Activated effector memory CD4-positive, alpha-beta T cell treated with Interleukin-2 at 50 U/mL for 16 hours (primary cell): ENCODE measurements around the gene CCDC85A.

Experiments
- DNase-seq: peaks from one replicate; pipeline ENCODE4 v3.0.0-alpha.2; 2020

CCDC85A gene

GRCh38 chr2:56244911-56245530 is 61.2 kb downstream of the CCDC85A start:
- DNase-seq, result no peak

DNA sequence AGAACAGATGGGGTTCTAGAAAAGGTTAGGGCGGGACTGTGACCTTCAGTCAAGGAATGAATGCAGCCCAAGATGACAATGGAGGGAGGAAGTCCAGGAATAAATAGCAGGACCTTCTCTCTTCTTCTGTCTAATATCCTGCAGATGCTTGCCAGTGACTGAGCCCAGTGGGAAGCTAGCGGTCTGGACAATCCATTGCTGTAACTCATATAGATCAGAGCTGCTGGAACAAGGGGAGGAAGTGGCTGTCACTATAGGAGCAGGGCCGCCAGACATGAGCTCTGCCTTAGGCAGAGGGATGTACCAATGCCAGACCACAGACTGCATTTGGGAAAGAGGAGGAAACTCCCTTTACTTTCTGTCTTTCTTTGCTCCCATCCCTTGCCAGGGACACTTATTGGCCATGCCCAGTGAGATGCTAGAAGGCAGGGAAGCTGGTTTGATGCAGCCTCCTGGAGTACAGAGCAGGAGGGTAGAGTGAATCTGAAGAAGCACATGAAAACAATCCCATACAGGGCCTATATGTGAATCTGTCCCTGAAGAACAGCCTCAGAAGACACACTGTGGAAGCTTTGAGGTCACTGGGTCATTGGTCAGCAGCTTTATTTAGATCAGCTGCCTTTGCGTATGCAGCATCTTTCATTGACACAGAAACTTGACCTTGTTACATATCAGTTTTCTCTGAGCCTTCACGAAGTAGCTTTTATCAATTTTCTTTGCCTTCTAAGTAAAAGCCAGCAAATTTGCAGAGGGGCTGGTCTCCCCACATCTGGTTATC is 65.4 kb downstream of the CCDC85A start:
- no peak for DNase-seq

DNA sequence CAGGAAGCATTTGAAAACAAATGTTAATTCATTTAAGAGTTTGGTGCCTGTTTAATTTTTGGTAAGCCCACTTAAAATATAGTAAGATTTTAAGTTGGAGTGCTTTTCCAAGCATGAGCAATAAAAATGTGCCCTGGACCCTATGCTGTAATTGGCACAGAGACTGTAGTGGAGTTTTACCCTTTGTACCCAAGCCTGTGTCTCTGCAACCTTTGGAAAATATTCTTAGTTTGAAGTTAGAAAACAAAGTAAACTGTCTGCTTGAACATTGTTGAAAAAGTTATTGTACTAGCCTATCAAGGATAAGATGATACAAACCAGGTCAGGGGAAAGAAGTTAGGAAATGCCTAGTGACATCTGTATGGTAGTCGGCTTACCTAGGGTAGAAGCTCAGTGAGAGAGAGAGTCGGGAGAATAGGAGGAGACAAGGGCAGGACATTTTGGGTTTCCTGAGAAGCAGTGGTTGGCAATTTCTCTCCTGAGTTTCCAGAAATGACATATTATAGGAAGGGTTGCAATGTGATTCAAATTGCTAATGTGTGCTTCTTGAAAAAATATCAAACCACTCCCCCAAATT is 66.5 kb downstream of the CCDC85A start:
- no peak for DNase-seq

DNA sequence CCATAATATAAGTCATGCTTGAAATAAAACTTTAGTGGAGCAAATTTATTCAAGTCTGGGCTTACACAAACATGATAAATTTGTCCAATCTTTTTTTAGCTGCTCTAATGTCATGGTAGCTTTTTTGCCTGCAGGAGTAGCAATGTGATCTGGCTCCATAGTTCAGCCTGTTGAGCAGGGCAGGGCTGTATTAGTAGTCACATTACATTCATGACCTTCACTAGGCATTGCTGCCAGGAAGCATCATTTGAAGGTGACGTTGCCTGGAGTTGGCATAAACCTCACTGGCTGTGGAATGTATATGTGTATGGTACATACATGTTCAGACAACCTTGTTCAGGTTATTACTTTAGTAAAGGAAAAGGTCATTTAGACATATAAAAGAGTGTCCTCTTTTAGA is 76.6 kb downstream of the CCDC85A start:
- DNase-seq, result no peak

DNA sequence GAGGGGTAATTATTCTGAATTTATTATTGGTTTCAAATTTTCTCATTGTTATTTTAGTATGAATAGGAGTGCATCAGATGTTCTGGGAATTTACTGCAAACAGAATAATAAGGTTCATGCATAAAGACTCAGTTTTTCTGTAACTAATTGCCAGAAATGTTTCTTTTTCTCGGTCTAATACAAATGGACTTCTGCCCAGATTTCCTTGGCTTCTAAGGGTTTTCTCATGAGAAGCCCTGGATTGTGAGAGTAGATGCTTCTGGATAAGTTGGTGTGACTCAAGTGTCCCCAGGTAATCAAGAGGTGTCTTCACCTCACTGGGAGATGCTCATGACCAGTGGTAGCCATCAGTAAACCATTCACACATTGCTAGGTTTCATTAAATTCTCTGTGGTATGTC is 78.5 kb downstream of the CCDC85A start:
- no peak for DNase-seq

GRCh38 chr2:56263876-56264275 is 80.1 kb downstream of the CCDC85A start:
- DNase-seq, result no peak

GRCh38 chr2:56266761-56267414 is 83.1 kb downstream of the CCDC85A start:
- DNase-seq, result no peak

- no peak for DNase-seq
Observed at GRCh38 chr2:56267415-56267788, 83.6 kb downstream of the CCDC85A start.

DNA sequence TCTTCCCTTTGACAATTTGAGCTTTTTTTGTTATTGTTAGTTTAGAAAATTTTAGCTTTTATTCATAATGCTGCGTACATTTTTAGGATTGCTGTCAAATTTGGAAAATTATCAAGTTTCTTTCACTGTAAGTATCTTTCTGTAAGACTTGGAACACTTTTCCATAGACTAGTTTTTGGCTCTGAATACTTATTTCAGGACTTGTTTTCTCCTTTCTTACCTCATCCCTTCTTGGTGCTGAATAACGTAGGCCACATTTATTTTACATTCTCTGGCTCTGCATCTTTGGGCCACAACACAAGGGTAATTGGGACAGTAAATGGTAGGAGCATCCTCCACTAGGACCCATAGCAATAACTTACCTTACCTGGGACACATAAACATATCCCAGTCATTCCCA is 85.1 kb downstream of the CCDC85A start:
- no peak for DNase-seq

DNA sequence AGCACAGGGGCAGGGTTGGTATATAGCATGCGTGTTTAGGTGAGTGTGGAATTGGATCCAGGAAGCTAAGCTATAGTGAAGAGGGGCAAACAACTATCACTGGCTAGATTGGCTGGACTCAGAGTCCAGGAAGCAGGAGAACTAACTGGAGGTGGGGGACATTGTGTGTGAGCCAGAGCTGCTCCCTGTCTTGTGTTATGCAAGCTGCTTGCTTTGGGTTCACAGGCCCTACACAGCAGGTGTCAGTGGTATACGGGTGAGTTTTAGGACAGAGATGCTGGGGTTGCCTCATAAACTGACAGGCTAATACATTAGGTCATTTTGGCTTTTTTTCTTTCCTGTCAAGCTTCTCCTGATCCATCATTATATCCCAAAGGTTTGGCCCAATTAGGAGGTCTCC is 87.5 kb downstream of the CCDC85A start:
- DNase-seq, result no peak

DNA sequence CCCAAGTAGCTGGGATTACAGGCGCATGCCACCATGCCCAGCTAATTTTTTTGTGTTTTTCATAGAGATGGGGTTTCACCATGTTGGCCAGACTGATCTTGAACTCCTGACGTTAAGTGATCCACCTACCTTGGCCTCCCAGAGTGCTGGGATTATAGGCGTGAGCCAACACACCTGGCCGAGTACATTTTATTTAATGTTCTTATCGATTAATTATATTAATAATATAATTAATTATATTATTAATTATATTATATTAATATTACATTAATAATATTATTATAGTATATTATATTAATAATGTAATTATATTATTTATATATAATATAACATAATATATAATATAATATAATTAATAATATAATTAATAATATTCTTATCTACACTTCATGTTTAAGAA is 101.4 kb downstream of the CCDC85A start:
- DNase-seq, result no peak

DNA sequence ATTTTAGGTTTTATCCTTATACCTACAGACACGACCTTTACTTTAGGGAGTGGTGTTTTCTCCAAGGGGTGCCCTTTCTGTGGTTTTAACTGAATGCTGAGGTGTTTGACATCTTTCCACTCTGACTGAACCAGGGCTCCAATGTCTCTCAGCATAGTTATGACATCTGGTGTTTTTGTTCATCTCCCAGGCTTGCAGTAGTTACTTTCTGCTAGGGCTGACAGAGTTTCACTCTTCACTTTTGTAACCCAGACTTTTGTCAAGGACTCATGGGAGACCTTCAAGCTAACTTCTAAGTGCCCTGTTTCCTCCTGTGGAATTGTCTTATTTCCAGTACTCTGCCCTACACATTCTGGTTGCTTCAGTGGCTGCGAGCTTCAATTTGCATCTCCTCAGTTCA is 103.1 kb downstream of the CCDC85A start:
- DNase-seq, result no peak

GRCh38 chr2:56287508-56287907 is 103.7 kb downstream of the CCDC85A start:
- DNase-seq, result no peak

GRCh38 chr2:56287974-56288373 is 104.2 kb downstream of the CCDC85A start:
- DNase-seq, result no peak

GRCh38 chr2:56288838-56289580 is 105.2 kb downstream of the CCDC85A start:
- no peak for DNase-seq

- no peak for DNase-seq
Observed at GRCh38 chr2:56291711-56292110, 107.9 kb downstream of the CCDC85A start.

- DNase-seq, result no peak
Observed at GRCh38 chr2:56292951-56293350, 109.2 kb downstream of the CCDC85A start.

DNA sequence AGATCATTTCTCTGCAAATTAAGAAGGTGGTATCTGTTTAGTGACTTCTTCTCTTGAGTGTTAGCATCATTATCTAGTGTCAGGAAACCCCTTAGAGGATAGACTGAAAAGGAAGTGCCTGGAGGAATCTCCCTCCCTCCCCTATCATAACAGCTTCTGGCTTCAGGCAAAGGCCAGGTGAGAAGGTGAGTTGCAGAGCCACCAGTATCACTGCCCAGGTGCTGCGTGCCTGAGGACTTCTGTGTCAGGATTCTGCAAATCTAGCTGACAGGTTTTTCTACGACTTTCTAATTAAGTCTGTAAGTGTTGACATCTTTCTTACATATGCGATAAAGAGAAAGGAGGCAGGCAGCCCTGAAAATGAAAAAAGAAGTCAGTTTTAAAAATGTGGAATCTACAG is 111.9 kb downstream of the CCDC85A start:
- DNase-seq, result no peak

- no peak for DNase-seq
Observed at GRCh38 chr2:56297671-56298070, 113.9 kb downstream of the CCDC85A start.

GRCh38 chr2:56299171-56299691 is 115.4 kb downstream of the CCDC85A start:
- DNase-seq, result no peak

DNA sequence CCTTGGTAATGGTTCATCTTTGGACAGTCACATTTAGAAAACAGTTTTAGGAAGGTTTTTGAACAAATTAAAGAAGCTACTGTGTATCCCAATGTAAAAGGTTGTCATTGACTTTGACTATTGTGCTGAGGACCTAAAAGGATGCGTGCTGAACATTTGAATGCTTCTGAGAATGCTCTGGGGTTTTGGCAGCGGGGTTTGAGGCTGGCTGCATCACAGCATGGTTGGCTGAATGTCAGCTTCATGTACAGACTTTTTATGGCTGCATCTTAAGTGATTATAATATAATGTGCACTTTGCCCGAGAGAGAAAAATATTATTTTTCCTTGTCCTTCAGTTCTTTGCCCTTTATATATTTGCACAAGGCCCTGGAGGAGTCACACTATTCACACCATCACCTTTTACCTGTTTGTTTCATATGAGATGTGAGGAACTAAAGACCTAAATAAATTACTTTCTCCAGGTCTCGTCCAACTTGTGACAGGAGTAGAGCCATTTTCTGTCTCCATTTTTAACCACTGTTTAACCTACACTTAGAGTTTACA is 125.9 kb downstream of the CCDC85A start:
- no peak for DNase-seq

DNA sequence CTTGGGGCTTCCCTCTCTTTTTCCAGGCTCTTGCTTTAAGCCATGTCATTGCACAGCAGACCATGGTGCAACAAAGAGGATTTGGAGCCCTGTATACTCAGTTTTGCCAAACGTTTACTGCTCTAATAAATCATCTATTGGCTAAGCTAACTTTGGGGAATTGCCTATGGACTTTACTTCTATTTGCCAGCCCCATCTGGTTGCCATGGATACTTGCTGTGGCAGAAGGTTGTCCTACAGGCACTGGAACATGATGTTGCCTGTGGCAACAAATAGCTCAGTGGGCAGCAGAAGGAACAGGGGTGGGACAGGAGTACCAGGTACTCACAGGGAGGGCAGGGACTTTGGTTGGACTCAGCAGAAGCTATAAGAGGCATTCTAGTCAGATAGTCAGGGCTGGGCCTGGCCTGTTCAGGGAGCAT is 129.7 kb downstream of the CCDC85A start:
- no peak for DNase-seq

GRCh38 chr2:56314371-56314770 is 130.6 kb downstream of the CCDC85A start:
- no peak for DNase-seq
